Stimulated activated CD4-positive, alpha-beta T cell treated with anti-CD3 and anti-CD28 coated beads, Interleukin-2, amount 100 ng/mL, for 4 hours (primary cell): Measurements from ENCODE around the gene SIGLEC1.

Experiments used
- DNase-seq: peaks from one replicate; pipeline ENCODE4 v3.0.0-alpha.2; 2020; ENCODE audit warnings: low read depth

Gene SIGLEC1

DNA sequence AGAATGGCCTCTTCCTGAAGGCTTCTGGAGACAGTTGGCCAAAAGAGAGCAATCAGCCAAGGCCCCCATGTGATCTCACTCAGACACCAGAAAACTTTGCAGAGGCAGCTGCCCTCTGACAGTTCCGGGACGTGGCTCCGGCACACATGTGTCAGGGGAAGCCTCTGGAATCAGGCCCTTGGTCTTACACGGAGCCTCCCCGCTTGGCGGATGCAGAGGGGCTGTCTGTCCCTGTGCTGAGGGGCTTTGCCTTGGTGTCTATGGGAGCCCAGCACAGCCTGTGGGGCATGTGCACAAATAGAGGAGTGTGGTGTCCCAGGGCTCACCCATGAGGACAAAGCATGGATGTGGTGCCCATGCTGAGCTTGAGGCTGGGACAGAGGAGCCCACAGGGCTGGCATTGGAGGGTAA lies 13.8 kb downstream of the SIGLEC1 start:
- DNase-seq, result no peak

DNA sequence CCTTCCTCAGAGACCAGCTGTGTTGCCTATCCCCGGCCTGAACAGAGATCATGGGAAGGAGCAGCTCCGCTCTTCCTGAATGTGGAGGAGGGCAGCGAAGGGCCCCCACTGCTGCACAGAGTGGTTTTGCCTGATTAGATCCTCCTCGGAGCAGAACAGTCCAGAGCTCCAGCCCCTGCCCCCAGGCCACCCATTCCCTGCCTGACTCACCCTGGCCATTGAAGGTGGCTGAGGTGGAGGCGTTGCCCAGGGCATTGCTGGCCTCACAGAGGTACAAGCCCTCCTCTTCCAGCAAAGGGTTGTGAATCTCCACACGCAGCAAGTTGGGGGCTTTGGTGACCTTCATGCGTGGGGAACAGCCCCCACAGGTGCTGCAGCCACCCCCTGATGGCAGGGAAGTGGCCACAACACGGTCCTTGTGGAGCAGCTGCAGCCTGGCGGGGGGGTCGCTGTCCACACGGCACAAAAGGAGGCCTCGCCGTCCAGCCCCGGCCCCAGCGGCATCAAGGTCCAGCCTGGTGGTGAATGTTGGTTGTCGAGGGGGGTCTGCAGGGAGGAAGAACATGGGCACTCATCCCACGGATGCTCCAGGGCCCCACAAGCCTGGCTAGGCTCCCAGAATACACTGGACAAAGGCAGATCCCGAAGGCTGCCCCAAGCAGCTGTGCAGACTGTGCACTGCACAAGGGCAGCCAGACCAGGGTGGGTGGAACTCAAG lies 14.7 kb downstream of the SIGLEC1 start:
- no peak for DNase-seq

DNA sequence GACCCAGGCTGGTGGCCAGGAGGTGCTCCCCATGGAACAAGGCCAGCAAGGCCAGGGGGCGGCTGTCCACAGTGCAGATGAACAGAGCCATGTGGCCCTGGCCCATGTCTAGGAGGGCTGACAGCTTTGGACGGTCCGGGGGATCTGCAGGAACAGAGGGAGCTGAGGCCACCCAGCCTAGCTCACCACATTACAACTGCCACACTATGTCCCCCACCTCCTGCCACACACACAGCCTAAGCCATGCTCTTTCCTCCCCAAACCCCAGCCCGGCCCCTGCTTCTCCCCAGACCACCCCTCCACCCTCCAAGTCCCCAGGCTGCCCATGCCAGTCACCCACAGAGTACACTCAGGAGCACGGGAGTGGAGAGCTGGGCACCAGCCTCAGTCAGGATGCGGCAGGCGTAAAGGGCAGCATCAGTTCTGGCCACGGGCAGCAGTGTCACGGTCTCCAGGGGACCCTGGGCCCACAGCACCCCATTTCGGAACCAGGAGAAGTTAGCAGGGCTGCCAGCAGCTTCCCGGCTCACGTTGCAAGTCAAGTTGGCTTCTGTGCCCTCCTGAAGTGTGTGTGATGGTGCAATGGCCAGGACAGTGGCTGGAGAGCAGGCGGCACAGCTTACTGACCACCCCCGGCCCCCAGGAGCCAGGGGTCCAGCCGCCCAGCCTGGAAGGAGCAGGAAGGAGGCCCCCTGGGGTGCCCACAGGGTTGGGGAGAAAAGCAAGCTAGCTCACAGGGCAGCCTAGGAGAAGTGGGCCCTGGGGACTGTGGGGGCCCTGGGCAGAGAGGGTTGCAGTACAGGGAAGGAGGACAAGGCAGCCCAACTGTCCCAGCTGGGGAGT lies 15.4 kb downstream of the SIGLEC1 start:
- no peak for DNase-seq

DNA sequence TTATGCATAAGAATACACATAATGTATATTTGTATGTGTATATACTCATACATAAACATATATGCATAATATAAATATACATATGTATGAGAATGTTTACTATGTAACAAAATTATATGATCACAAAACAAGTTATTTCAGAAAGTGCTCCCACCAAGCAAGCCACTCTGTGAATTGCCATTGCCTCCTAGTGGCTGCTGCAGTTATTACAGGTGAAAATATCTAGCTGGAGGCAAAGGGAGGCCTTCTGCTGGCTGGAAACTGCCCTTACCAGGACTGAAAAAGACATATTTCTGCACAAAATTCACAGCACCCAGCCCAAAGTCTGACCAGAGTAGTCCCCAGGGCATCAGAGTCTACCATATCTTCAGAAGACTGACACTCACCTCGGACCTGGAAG lies 16.2 kb downstream of the SIGLEC1 start:
- DNase-seq, result no peak

DNA sequence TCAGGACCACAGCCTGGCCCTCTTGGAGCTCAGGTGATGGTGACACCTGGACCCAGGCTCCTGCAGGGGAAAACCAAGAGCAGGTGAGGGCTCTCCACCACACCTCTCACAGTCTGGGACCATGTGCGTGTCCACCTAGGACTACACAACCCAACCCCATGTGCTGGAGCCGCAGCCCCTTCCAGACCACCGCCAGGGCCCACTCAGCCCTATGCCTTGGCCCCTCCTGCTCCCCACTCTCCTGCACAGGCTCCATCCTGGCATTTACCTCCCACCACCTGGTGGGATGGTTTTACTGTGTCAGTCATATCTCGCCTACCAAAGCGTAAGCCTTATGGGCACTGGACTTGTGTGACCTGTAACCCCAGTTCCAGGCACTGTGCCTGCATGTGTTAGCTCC lies 17.5 kb downstream of the SIGLEC1 start:
- DNase-seq, result no peak

DNA sequence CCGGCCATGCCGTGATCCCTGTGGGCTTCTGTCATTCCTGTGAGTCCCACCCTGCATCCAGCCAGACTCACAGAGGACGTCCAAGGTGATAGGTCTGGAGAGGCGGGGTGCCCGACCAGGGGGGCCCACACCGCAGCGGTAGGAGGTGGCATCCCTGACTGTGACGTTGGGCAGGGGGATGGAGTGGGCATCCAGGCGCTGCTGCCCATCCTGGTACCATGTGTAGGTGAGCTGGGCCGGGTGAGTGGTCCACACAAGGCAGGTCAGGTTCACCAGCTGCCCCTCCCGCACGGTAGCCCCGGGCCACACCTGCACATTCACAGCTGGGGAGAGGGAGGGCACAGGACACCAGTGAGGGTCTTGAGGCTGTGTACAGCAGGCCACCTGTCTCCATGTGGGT lies 19.0 kb downstream of the SIGLEC1 start:
- DNase-seq, result no peak

DNA sequence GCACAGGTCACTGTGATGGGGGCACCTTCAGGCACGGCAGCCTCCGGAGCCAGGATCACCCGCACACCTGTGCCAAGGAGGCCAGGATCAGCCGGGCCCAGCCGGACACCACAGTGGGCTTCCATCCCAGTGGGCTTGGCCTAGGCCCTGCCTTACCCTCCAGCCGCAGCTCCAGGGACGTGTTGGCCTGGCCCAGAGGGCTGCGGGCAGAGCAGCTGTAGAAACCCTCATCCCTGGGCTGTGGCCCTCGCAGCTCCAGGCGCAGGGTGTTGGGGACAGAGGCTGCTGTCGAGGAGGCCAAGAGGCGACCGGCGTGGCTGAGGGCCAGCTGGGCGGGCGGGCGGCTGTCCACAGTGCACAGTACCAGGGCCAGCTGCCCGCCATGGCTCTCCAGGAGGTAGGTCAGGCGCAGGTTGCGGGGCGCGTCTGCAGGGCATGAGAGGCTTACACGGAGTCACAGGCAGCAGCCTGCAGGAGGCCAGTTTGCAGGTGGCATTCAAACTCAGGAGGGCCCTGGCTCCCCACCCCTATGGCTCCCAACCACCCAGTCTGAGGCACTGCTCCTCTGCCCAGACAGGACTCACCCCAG lies 19.6 kb downstream of the SIGLEC1 start:
- DNase-seq, result no peak

DNA sequence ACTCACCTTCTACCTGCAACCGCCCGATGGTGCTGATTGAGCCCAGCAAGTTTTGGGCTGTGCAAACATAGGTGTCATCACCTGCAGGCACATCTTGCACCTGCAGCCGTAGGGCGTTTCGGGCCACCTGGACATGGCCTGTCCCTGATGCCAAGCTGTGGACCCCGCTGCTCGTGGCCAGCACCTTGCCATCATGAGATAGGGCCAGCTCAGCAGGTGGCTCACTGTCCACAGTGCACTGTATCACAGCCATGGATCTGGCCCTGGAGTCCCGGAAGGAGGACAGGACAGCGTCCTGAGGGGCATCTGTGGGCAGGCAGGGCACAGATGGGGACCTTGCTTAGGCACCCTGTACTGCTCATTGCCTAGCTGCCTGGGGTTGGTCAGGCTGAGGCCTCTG lies 20.5 kb downstream of the SIGLEC1 start:
- no peak for DNase-seq

DNA sequence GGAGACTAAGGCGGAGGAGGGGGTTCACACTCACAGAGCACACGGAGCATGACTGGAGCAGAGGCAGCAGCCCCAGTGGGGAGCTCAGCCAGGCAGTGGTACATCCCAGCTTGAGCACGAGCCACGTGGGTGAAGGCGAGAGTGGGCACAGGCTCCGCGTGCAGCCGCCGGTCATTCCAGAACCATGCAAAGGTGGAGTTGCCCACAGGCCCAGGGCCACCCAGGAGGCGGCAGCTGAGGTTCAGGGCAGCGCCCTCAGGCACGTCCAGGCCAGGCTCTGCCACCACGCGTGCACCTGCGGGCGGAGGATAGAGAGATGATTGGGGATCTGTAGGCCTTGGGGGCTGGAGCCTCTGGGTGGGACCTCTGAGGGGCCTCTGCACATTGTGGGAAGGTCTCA lies 21.1 kb downstream of the SIGLEC1 start:
- no peak for DNase-seq

DNA sequence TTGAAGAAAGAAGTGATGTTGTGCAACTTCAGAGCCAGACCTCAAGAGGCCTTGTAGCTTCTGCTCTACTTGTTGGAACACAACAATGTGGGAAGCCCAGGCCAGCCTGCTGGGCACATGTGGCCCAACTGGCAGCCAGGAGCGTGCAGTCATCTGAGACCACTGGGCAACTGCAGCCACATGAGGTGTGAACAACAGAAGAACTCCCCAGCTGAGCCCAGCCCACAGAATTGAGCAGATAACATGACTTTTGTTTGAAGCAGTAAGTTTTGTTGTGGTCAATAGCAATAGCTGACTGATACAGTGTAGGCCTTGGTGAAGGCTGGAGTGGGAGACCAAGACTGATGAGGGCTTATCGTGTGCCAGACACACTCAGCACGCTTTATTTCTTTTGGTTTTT lies 22.0 kb downstream of the SIGLEC1 start:
- DNase-seq, result no peak

DNA sequence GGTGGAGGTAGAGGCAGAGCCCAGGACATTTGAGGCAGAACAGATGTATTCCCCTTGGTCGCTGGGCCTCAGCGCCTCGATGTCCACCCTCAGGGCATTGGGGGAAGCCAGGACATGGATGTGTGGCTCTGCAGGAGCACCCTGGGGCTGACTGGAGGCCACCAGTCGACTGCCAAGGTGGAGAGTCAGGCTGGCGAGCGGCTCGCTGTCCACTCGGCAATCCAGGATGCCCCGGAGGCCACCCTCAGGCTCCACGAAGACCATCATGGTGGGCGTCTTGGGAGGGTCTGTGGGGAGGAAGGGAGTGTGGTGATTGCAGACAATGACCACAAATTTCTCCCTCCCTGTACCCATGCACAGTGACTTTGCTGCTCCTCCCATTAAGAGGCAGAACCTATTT lies 22.4 kb downstream of the SIGLEC1 start:
- no peak for DNase-seq

DNA sequence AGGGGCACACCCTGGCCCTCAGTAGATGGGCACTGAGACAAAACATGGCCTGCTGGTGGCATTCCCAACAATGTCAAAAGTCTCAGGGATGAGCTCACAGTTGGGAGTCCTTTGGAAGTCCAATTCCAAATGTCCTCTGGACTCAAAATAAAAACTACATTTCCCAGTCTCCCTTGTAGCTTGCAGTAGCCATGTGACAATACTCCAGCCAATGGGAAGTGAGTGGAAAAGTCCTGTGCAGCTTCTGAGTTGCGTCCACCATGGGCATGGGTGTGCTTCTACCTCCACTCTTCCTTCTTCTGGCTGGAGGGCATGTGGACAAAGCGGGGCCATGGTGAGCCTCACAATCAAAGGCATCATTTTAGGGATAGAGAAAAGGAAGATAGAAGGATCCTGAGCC lies 24.7 kb downstream of the SIGLEC1 start:
- no peak for DNase-seq

DNA sequence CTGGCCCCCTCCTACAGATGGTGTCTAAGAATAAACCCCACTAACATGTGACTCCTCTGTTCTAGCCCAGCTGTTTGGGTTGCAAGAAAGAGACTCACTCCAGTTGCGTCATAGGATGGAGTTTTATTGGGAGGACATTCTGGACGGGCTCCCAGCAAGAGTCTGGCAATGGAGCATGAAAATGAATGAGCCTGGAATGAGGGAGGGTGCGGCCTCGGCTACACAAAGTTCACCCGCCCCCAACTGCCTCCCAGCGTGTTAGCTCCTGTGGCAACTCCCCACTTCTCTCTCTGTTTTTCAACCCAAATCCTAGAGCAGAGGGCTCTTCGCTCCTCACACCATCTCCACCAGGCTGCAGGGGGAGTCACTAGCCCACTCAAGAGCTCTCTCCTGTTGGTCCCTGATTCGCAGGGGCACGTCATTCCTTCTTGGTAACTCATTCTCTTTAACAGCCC lies 25.5 kb downstream of the SIGLEC1 start:
- DNase-seq, result no peak

DNA sequence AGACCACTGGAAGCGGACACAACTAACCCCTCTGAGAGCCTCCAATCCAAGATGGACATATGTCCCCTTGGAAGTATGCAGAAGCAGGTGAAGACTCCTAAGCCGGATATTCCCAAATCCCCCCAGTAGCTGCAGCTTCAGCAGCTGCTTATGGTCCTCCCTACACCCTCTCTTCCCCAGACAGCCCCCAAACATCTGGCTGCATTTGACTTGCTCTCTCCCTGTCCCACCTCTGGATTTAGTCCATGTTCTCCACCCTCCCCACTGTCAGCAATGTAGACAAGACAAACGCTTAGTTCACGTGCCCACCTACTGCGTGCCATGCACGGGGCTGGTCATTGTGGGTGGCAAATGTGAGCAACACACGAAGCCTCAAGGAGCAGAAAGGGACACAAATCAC lies 26.0 kb downstream of the SIGLEC1 start:
- no peak for DNase-seq

DNA sequence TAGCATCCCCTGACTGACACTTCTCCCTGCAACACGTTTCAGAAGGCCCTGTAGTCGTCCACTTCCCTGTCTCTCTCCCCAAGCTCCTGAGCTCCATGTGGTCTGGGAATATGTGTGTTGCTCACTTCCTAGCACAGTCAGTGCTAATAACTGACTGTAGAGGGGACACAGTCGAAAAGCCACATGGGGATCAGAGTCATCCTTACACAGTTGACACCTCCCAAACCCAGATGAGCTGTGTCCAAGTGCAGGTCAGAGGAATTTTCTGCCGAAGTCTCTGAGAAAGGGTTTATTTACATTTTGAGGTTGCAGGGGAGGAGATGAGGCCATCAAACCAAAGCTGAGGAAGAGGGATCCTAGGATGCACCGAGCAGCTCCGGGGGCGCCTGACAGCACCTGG lies 27.1 kb downstream of the SIGLEC1 start:
- DNase-seq, result no peak

DNA sequence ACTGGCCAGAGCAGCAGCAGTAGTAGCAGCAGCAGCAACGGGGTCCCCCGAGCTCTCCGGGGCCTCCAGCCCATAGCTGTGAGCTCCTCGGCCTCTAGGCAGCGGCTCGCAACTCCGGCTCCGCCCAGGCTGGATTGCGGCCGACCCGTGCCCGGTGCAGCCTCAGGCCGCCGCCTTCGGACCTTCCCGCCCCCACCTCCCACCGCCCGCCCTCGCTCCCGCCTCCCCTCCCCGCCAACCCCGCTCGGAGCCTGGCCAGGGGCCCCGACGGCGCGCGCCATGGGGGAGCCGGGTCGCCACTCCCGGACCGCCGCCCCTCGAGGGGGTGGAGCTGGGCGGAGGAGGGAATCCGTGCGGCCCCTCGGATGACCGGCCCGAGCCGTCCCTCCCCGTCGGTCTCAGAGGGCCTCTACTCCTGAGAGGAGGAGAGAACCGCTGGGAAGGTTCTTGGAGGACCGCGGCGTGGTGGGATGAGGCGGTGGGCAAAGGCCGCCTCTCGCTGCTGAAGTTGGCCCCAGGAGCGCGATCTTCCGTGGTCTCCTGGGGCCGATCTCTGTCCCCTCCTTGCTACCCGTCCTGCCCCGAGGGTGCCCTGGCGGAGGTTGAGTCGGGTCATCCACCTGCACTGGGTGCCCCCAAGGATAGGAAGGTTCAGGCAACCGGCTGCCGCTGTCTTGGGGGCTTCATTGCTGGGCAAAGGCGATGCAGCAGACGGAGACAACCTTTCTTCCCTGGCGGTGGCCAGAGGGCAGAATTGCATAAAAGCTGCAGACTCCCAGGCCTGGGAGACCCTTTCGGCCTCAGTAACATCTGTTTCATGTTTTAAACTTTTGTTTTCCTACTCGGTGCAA lies 30.2 kb downstream of the SIGLEC1 start, which contains the start of gene ADAM33:
ADAM33 (minus strand) TSS at position 80 of the 851 bp plus-strand sequence; CDS start at position 74, 6 bp downstream.
- no peak for DNase-seq

DNA sequence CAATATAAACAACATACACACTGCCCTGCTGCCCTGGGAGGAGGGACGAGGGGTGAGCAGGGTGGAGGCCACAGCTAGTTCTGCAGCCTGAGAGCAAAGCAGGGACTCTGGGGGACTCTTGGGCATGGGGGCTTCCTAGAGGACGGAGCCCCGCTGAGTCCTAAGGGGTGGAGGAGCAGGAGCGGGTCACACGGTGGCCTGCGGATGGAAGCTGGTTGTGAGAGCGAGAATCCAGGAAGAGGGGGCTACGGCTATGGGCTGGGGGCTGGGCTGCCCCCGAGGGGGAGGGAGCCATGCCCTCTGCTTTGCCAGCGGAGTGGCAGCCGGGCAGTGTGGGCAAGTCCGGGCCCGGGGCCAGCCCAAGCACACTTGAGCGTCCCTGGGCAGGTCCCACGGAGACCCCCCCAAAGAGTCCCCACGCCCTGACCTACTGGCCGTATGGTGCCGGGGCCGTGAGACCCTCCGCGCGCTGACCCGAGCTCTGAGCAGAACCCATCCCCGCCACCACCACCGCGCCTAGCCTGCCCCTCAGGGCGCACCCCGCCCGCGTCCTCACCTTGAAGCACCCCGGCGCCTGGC lies 31.0 kb downstream of the SIGLEC1 start:
- DNase-seq, result no peak

DNA sequence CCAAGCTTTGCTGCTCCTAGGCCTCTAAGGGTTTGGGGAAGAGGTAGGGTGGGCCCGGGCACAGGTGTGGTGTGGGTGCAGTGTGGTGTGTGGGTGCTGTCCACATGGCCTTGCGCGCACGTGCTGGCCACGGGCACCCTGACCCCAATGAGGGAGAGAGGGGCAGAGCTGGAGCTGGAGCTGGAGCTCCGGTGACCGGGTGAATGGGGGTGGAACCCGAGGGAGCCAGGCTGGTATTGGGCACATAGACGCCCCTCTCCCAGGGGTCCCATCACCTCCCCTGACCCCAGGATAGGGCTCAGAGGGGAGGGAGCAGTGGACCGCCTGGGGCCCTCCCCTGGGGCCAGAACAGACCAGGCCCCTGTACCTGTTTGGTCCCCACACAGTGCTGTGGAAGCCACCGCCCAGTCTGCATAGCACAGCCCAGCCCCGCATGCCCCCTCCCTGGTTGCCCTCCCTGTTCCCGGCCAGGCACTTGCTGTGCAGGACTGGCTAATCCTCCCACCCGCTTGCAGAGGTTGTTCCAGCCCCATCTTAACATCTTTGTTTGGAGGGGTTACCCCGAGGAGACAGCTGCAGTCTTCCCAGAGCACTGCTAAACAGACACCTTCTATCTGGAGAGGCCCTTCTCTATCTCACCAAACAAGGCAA lies 31.6 kb downstream of the SIGLEC1 start:
- DNase-seq, result no peak

DNA sequence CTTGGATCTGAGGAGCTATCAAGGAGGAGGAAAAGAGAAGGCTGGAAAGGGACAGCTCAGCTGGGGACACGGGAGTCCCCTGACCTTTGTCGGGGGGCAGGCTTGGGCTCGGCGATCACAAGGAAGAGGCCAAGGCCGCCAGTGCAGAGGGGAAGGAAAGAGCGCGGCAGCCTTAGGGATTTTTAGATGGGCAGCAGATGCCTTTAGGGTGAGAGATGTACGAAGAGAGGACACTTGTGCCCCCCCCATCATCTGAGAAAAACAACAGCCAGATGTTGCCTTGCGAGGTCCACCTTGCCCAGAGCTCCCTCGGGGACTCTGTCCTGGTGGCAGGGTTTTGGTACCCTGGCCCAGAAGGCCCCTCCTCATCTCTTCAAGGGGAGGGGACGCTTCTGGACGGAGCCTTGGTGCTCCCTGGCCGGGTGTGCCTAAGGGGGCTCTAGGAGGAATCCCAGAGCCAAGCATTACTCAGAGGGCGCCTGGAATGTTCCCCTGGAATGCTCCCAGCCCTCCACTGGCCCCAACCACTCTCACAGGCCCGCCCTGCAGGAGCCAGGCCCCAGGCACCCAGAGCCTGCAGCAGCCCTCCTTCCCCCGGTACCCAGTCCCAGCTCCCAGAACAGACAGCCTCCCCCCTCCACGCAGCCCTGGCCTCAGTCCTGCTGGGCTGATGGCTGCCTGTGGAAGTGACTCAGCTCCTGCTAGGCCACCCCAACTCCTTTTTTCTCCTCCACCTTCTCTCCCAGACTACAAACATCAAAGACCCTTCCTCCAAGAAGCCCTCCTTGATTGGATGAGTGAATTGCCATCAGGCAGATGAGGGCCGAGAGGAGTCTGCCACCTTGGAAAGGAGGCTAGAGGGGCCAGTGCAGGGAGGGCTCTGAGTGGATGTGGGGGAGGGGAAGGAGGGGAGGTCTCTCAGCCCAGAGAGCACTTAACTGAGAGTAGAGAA lies 32.4 kb downstream of the SIGLEC1 start:
- DNase-seq, result no peak
